Measurements from ENCODE around the gene HLCS. TPM values are rescaled to one million over a fixed set of nuclear protein-coding genes. Genes with fewer than 3 reads are reported as not detected.

The HLCS gene
- total and polyA plus RNA-seq, 2 donors (not counting 3 experiments of a cell fraction or from before 2014, with no cell fraction given), result 6.7 to 17.2 TPM

DNA sequence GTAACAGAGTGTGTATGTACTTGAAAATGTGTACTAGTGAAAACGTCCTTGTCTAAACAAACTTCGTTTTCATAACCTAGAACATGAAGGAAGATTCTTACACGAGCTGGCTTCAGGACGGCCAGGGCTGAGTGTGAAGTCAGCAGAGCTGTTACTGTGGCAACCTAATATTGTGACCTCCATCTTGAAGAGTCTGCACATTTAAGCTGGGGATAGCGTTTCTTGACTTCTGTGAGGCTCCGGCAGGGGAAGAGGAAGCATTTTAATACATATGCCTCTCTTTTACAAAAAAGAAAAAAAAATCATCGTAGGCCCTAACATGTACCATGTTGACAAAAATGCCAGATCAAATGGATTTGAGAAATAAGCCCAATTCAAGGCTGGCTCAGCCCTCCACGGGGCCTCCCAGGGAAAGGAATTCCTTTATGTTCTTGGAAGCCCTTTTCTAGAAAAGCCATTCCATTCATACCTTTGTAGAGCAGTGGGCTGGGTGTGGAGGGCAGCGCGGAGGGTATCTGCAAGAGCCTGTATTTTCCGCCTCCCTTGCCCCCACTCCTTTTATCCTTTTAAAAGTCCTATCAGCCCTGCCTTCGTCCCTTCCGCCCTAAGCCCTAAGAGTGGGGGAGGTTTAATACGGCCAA is 216.4 kb downstream of the HLCS start:
- TF ChIP-seq GATA2 (IDR thresholded peaks at IDR 0.05; ENCODE audit: insufficient read depth, insufficient read length, low read depth, low read length), result no peak
- TF ChIP-seq MYC (IDR thresholded peaks at IDR 0.05; ENCODE audit: low read depth, low read length), result no peak
- TF ChIP-seq, protein P1, sequence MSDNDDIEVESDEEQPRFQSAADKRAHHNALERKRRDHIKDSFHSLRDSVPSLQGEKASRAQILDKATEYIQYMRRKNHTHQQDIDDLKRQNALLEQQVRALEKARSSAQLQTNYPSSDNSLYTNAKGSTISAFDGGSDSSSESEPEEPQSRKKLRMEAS (IDR thresholded peaks at IDR 0.05; ENCODE audit: insufficient read depth, insufficient read length), result no peak
- no peak for TF ChIP-seq POLR2A (IDR thresholded peaks at IDR 0.05; ENCODE audit: low read depth, low read length)
- TF ChIP-seq POLR2AphosphoS5 (IDR thresholded peaks at IDR 0.05; ENCODE audit: insufficient read depth, low read depth, low read length), result no peak
- TF ChIP-seq, protein P2, sequence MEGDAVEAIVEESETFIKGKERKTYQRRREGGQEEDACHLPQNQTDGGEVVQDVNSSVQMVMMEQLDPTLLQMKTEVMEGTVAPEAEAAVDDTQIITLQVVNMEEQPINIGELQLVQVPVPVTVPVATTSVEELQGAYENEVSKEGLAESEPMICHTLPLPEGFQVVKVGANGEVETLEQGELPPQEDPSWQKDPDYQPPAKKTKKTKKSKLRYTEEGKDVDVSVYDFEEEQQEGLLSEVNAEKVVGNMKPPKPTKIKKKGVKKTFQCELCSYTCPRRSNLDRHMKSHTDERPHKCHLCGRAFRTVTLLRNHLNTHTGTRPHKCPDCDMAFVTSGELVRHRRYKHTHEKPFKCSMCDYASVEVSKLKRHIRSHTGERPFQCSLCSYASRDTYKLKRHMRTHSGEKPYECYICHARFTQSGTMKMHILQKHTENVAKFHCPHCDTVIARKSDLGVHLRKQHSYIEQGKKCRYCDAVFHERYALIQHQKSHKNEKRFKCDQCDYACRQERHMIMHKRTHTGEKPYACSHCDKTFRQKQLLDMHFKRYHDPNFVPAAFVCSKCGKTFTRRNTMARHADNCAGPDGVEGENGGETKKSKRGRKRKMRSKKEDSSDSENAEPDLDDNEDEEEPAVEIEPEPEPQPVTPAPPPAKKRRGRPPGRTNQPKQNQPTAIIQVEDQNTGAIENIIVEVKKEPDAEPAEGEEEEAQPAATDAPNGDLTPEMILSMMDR (IDR thresholded peaks at IDR 0.05; ENCODE audit: extremely low read depth in 1 of 2, insufficient read depth in 1 of 2, low read depth in 1 of 2, low read length in 2 of 2), result no peak
- no peak for TF ChIP-seq FOS (IDR thresholded peaks at IDR 0.05; ENCODE audit: borderline replicate concordance, insufficient read depth, low read length)
- DNase-seq (ENCODE audit: low read depth, low spot score) (no peak), FAIRE-seq (no peak)
- H3K36me3 ChIP-seq (ENCODE audit: control insufficient read depth in 2 of 2, extremely low read depth in 1 of 2, insufficient read depth in 2 of 2, low read length in 2 of 2), result no peaks in the 10 kb centered on the region
- H3K9me3 ChIP-seq (replicated peaks; ENCODE audit: control insufficient read depth, insufficient read depth, low read length), result no peaks in the 10 kb centered on the region
- dilution Hi-C loops (cut with MboI; ENCODE audit: extremely low pct_ligation_motif_present, low sequenced_read_pairs), result no loop called here
- ChIA-PET POLR2A (no interaction called here), CTCF (interaction anchor here (6.1 kb wide), 1 partner anchor 168 kb away, joined by 78 read pairs; no protein-coding TSS in a partner anchor)
- no peaks in the 10 kb centered on the region for H3K9me1 ChIP-seq (replicated peaks; ENCODE audit: control insufficient read depth, extremely low read depth, insufficient read depth, low read length)
- H3K4me1 ChIP-seq (ENCODE audit: control insufficient read depth, extremely low read depth, insufficient read depth, low read length), result peaks cover 19% of the 10 kb centered on the region
- no peak overlapping the region for H2AFZ ChIP-seq (ENCODE audit: low read depth, low read length)
- H3K27ac ChIP-seq (ENCODE audit: insufficient read depth, low read depth, low read length), result no peak overlapping the region
- H3K9ac ChIP-seq (replicated peaks; ENCODE audit: extremely low read depth, insufficient read depth, low read length), result no peak overlapping the region
- H3K79me2 ChIP-seq (ENCODE audit: control insufficient read depth, insufficient read depth, low read length), result no peaks in the 10 kb centered on the region
- no TSS peak for BruUV-seq (replicated peaks)
- peaks cover 0 to 8% of the 10 kb centered on the region in 2 experiments for H3K27me3 ChIP-seq (ENCODE audit: control insufficient read depth in 2 of 2, insufficient read depth in 2 of 2, low read length in 2 of 2)
- H3K4me3 ChIP-seq (replicated peaks in 1 of 3; ENCODE audit: insufficient read depth in 1 of 3, low read depth in 1 of 3, low read length in 3 of 3), result no peak overlapping the region
- intact Hi-C loops (cut with micrococcal nuclease), result loop anchor here (2.0 to 5.0 kb wide), 2 partner anchors 169 to 248 kb away; no protein-coding TSS in a partner anchor
- H4K20me1 ChIP-seq (replicated peaks; ENCODE audit: control insufficient read depth, extremely low read depth, insufficient read depth, low read length), result no peaks in the 10 kb centered on the region
- no peak overlapping the region for H3K4me2 ChIP-seq (ENCODE audit: insufficient read depth, low read length)

Measured in endothelial cell of umbilical vein (primary cell).